ENCODE results near the gene BCKDK. TPM values are rescaled to one million over a fixed set of nuclear protein-coding genes. Genes with fewer than 3 reads are reported as not detected.

BCKDK gene
- total and polyA plus RNA-seq, 2 of the 13 experiments (the other 11 are each of a cell fraction or from before 2014, with no cell fraction given): 24.9 to 42.6 TPM

DNA sequence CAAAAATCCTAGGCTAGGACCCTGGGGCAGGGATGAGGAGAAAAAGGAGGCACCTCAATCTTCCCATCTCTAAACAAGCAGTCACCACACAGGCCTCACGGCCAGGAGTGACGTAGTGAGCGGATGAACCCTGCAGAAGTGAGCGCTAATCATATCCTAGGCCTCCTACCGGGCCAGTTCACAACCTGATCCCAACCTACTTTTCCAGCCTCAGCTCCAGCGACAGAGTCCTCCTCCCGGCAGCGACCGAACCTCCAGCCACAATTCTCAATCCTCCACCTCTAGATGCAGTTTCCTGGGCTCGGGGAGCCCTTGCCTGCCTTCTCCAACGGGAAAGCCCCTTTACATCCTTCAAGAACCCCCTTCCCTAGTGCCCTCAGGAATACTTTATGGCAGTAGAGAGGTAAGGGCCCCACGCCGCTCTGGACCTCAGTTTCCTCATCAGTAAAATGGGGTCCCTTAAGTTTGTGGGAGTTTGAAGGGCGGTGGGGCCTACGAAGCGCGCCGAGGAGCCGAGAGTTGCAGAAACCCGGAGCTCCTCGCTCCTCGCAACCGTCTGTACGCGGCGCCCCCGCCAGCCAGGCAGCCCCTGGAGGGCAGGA is 35.5 kb upstream of the BCKDK start (continued):
- TF ChIP-seq ZNF605 (CRISPR knock-in tag; IDR thresholded peaks at IDR 0.05) (peak; percentile 81), PAXIP1 (CRISPR knock-in tag; conservative IDR thresholded peaks at IDR 0.05) (no peak), ZNF619 (CRISPR knock-in tag; IDR thresholded peaks at IDR 0.05) (no peak), ZNF543 (CRISPR knock-in tag; IDR thresholded peaks at IDR 0.05) (no peak), JARID2 (CRISPR knock-in tag; IDR thresholded peaks at IDR 0.05; ENCODE audit: insufficient replicate concordance) (no peak), ARHGAP35 (CRISPR knock-in tag; IDR thresholded peaks at IDR 0.05; ENCODE audit: borderline replicate concordance) (peak; percentile 83; the same call in 1 of the 2 replicates), AHDC1 (CRISPR knock-in tag; IDR thresholded peaks at IDR 0.05; ENCODE audit: borderline replicate concordance) (peak; percentile 65; the same call in 1 of the 2 replicates), ZIK1 (CRISPR knock-in tag; IDR thresholded peaks at IDR 0.05; ENCODE audit: borderline replicate concordance, low read depth) (no peak), KDM4B (CRISPR knock-in tag; IDR thresholded peaks at IDR 0.05) (no peak), ZNF263 (CRISPR knock-in tag; IDR thresholded peaks at IDR 0.05) (peak; percentile 64; the same call in 1 of the 2 replicates), ZMYM3 (CRISPR knock-in tag; IDR thresholded peaks at IDR 0.05) (no peak), SIX4 (CRISPR knock-in tag; IDR thresholded peaks at IDR 0.05) (no peak), ZFP36L2 (CRISPR knock-in tag; IDR thresholded peaks at IDR 0.05) (no peak), TEAD3 (CRISPR knock-in tag; optimal IDR thresholded peaks at IDR 0.05; ENCODE audit: borderline replicate concordance) (no peak)
- TF ChIP-seq, protein P1, sequence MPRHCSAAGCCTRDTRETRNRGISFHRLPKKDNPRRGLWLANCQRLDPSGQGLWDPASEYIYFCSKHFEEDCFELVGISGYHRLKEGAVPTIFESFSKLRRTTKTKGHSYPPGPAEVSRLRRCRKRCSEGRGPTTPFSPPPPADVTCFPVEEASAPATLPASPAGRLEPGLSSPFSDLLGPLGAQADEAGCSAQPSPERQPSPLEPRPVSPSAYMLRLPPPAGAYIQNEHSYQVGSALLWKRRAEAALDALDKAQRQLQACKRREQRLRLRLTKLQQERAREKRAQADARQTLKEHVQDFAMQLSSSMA (CRISPR knock-in tag; IDR thresholded peaks at IDR 0.05): no peak
